ENCODE results near the gene SLC7A6.

SLC7A6 gene

GRCh38 chr16:68283346-68283745 is 19.0 kb downstream of the SLC7A6 start:
- H3K9me3 ChIP-seq (ENCODE audit: control insufficient read depth, low read length) = no peaks in the 10 kb centered on the region
- whole genome bisulfite sequencing = 77% methylated on average over 5 of the region's 5 CpGs
- no peak overlapping the region for H4K8ac ChIP-seq (ENCODE audit: low read length)
- no peak overlapping the region for H2AFZ ChIP-seq (ENCODE audit: low read depth, low read length)
- H2BK120ac ChIP-seq (ENCODE audit: low read depth, low read length) = no peak overlapping the region
- no peak overlapping the region for H2BK12ac ChIP-seq (ENCODE audit: low read length in 2 of 2)
- H2AK5ac ChIP-seq (ENCODE audit: low read length, severe bottlenecking) = no peak overlapping the region
- no peak overlapping the region for H3K4me2 ChIP-seq (ENCODE audit: low read length, poor library complexity, severe bottlenecking)
- peaks cover 32 to 46% of the 10 kb centered on the region in 2 experiments for H3K36me3 ChIP-seq (ENCODE audit: control insufficient read depth in 1 of 2, insufficient read depth in 2 of 2, low read depth in 1 of 2, low read length in 2 of 2)
- no peak overlapping the region for H3K4ac ChIP-seq (ENCODE audit: low read depth in 1 of 2, low read length in 2 of 2)
- no peaks in the 10 kb centered on the region for H3K27me3 ChIP-seq (ENCODE audit: control insufficient read depth in 1 of 2, insufficient read depth in 1 of 2, low read length in 2 of 2)
- peak overlapping the region in 1 of 2 experiments; percentile 1 for H3K4me3 ChIP-seq (ENCODE audit: insufficient read depth in 1 of 2, low read depth in 1 of 2, low read length in 2 of 2)
- DNase-seq = no peak
- H3K18ac ChIP-seq (ENCODE audit: low read depth in 1 of 2, low read length in 2 of 2) = no peak overlapping the region
- H2BK15ac ChIP-seq (ENCODE audit: low read depth, poor library complexity, severe bottlenecking) = no peak overlapping the region
- H3K4me1 ChIP-seq (ENCODE audit: control insufficient read depth, insufficient read depth, low read depth, low read length) = peaks cover 8% of the 10 kb centered on the region
- no peak overlapping the region for H3K23ac ChIP-seq (ENCODE audit: low read length in 2 of 2)
- no peak overlapping the region for H3K14ac ChIP-seq (ENCODE audit: low read length in 2 of 2)
- H4K91ac ChIP-seq (ENCODE audit: low read length) = no peak overlapping the region
- no peak overlapping the region for H2BK5ac ChIP-seq (ENCODE audit: low read depth, low read length, poor library complexity, severe bottlenecking)
- peaks cover 52% of the 10 kb centered on the region for H3K79me1 ChIP-seq (replicated peaks; ENCODE audit: low read length, poor library complexity, severe bottlenecking)
- no peak overlapping the region for H3K27ac ChIP-seq (ENCODE audit: low read length, poor library complexity, severe bottlenecking)
- H3K9ac ChIP-seq (ENCODE audit: low read length) = peak overlapping the region; percentile 51

- no peak overlapping the region for H3K14ac ChIP-seq (ENCODE audit: low read length in 2 of 2)
- H3K36me3 ChIP-seq (ENCODE audit: control insufficient read depth in 1 of 2, insufficient read depth in 2 of 2, low read depth in 1 of 2, low read length in 2 of 2) = peaks cover 34 to 46% of the 10 kb centered on the region in 2 experiments
- no peak overlapping the region for H3K27ac ChIP-seq (ENCODE audit: low read length, poor library complexity, severe bottlenecking)
- H2BK120ac ChIP-seq (ENCODE audit: low read depth, low read length) = no peak overlapping the region
- H3K23ac ChIP-seq (ENCODE audit: low read length in 2 of 2) = no peak overlapping the region
- no peaks in the 10 kb centered on the region for H3K27me3 ChIP-seq (ENCODE audit: control insufficient read depth in 1 of 2, insufficient read depth in 1 of 2, low read length in 2 of 2)
- no peak overlapping the region for H2BK15ac ChIP-seq (ENCODE audit: low read depth, poor library complexity, severe bottlenecking)
- no peak overlapping the region for H3K4me2 ChIP-seq (ENCODE audit: low read length, poor library complexity, severe bottlenecking)
- H3K4me3 ChIP-seq (ENCODE audit: insufficient read depth in 1 of 2, low read depth in 1 of 2, low read length in 2 of 2) = peak overlapping the region in 1 of 2 experiments; percentile 1
- H3K18ac ChIP-seq (ENCODE audit: low read depth in 1 of 2, low read length in 2 of 2) = no peak overlapping the region
- WGBS = 92% methylated on average over 9 of the region's 9 CpGs
- H2AK5ac ChIP-seq (ENCODE audit: low read length, severe bottlenecking) = no peak overlapping the region
- peaks cover 52% of the 10 kb centered on the region for H3K79me1 ChIP-seq (replicated peaks; ENCODE audit: low read length, poor library complexity, severe bottlenecking)
- peaks cover 8% of the 10 kb centered on the region for H3K4me1 ChIP-seq (ENCODE audit: control insufficient read depth, insufficient read depth, low read depth, low read length)
- H3K9ac ChIP-seq (ENCODE audit: low read length) = peak overlapping the region; percentile 51
- no peak for DNase-seq
- no peak overlapping the region for H4K91ac ChIP-seq (ENCODE audit: low read length)
- no peak overlapping the region for H2BK12ac ChIP-seq (ENCODE audit: low read length in 2 of 2)
- H2AFZ ChIP-seq (ENCODE audit: low read depth, low read length) = no peak overlapping the region
- no peaks in the 10 kb centered on the region for H3K9me3 ChIP-seq (ENCODE audit: control insufficient read depth, low read length)
- no peak overlapping the region for H3K4ac ChIP-seq (ENCODE audit: low read depth in 1 of 2, low read length in 2 of 2)
- no peak overlapping the region for H4K8ac ChIP-seq (ENCODE audit: low read length)
- H2BK5ac ChIP-seq (ENCODE audit: low read depth, low read length, poor library complexity, severe bottlenecking) = no peak overlapping the region
Measured at GRCh38 chr16:68283801-68284598, 19.7 kb downstream of the SLC7A6 start.

DNA sequence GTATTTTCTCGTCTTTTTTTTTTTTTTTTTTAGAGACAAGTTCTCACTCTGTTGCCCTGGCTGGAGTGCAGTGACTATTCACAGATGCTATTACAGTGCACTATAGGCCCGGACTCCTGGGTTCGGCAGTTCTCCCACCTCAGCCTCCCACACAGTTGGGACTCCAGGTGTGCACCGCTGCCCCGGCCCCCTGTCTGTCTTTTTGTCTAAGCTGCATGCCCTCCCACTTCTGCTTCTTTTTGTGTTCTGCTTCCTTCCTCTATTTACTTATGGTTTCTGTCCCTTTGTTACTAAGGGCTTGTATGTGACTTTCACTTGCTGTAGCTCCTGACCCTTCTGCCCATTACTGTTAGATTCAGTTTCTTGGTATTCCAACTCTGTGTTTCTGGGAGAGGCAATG is 20.5 kb downstream of the SLC7A6 start:
- Histone ChIP-seq H3K27ac (ENCODE audit: low read length, poor library complexity, severe bottlenecking) (no peak overlapping the region), H4K8ac (ENCODE audit: low read length) (no peak overlapping the region), H3K23ac (ENCODE audit: low read length in 2 of 2) (no peak overlapping the region)

GRCh38 chr16:68285683-68286082 is 21.4 kb downstream of the SLC7A6 start:
- WGBS = 94% methylated on average over 3 of the region's 3 CpGs
- peaks cover 53% of the 10 kb centered on the region for H3K79me1 ChIP-seq (replicated peaks; ENCODE audit: low read length, poor library complexity, severe bottlenecking)
- no peak overlapping the region for H2BK120ac ChIP-seq (ENCODE audit: low read depth, low read length)

More for the DNA sequence above, 20.5 kb downstream of the SLC7A6 start:
- Histone ChIP-seq H2AFZ (ENCODE audit: low read depth, low read length) (no peak overlapping the region), H3K27me3 (ENCODE audit: control insufficient read depth in 1 of 2, insufficient read depth in 1 of 2, low read length in 2 of 2) (no peaks in the 10 kb centered on the region), H3K14ac (ENCODE audit: low read length in 2 of 2) (no peak overlapping the region), H2BK120ac (ENCODE audit: low read depth, low read length) (no peak overlapping the region), H2BK15ac (ENCODE audit: low read depth, poor library complexity, severe bottlenecking) (no peak overlapping the region), H3K4me1 (ENCODE audit: control insufficient read depth, insufficient read depth, low read depth, low read length) (peaks cover 8% of the 10 kb centered on the region), H3K18ac (ENCODE audit: low read depth in 1 of 2, low read length in 2 of 2) (no peak overlapping the region), H3K79me1 (replicated peaks; ENCODE audit: low read length, poor library complexity, severe bottlenecking) (peaks cover 56% of the 10 kb centered on the region), H3K4me2 (ENCODE audit: low read length, poor library complexity, severe bottlenecking) (no peak overlapping the region), H2BK12ac (ENCODE audit: low read length in 2 of 2) (no peak overlapping the region), H3K9me3 (ENCODE audit: control insufficient read depth, low read length) (no peaks in the 10 kb centered on the region), H3K4ac (ENCODE audit: low read depth in 1 of 2, low read length in 2 of 2) (no peak overlapping the region), H4K91ac (ENCODE audit: low read length) (no peak overlapping the region), H2BK5ac (ENCODE audit: low read depth, low read length, poor library complexity, severe bottlenecking) (no peak overlapping the region), H3K4me3 (ENCODE audit: insufficient read depth in 1 of 2, low read depth in 1 of 2, low read length in 2 of 2) (no peak overlapping the region), H2AK5ac (ENCODE audit: low read length, severe bottlenecking) (no peak overlapping the region), H3K9ac (ENCODE audit: low read length) (no peak overlapping the region), H3K36me3 (ENCODE audit: control insufficient read depth in 1 of 2, insufficient read depth in 2 of 2, low read depth in 1 of 2, low read length in 2 of 2) (peaks cover 33 to 46% of the 10 kb centered on the region in 2 experiments)
- 100% methylated on average over 4 of the region's 5 CpGs for WGBS
- no peak for DNase-seq

More at GRCh38 chr16:68285683-68286082, 21.4 kb downstream of the SLC7A6 start:
- H3K4ac ChIP-seq (ENCODE audit: low read depth in 1 of 2, low read length in 2 of 2) = no peak overlapping the region
- H2AFZ ChIP-seq (ENCODE audit: low read depth, low read length) = no peak overlapping the region
- H3K18ac ChIP-seq (ENCODE audit: low read depth in 1 of 2, low read length in 2 of 2) = no peak overlapping the region
- H3K14ac ChIP-seq (ENCODE audit: low read length in 2 of 2) = no peak overlapping the region
- no peak overlapping the region for H2BK5ac ChIP-seq (ENCODE audit: low read depth, low read length, poor library complexity, severe bottlenecking)
- DNase-seq = no peak
- no peak overlapping the region for H4K91ac ChIP-seq (ENCODE audit: low read length)
- H3K4me3 ChIP-seq (ENCODE audit: insufficient read depth in 1 of 2, low read depth in 1 of 2, low read length in 2 of 2) = no peak overlapping the region
- H3K9me3 ChIP-seq (ENCODE audit: control insufficient read depth, low read length) = no peaks in the 10 kb centered on the region
- no peak overlapping the region for H2AK5ac ChIP-seq (ENCODE audit: low read length, severe bottlenecking)
- no peak overlapping the region for H2BK12ac ChIP-seq (ENCODE audit: low read length in 2 of 2)
- H4K8ac ChIP-seq (ENCODE audit: low read length) = no peak overlapping the region
- no peaks in the 10 kb centered on the region for H3K27me3 ChIP-seq (ENCODE audit: control insufficient read depth in 1 of 2, insufficient read depth in 1 of 2, low read length in 2 of 2)
- H3K27ac ChIP-seq (ENCODE audit: low read length, poor library complexity, severe bottlenecking) = no peak overlapping the region
- H3K36me3 ChIP-seq (ENCODE audit: control insufficient read depth in 1 of 2, insufficient read depth in 2 of 2, low read depth in 1 of 2, low read length in 2 of 2) = peaks cover 38 to 49% of the 10 kb centered on the region in 2 experiments
- peaks cover 8% of the 10 kb centered on the region for H3K4me1 ChIP-seq (ENCODE audit: control insufficient read depth, insufficient read depth, low read depth, low read length)
- H2BK15ac ChIP-seq (ENCODE audit: low read depth, poor library complexity, severe bottlenecking) = no peak overlapping the region
- no peak overlapping the region for H3K9ac ChIP-seq (ENCODE audit: low read length)
- no peak overlapping the region for H3K23ac ChIP-seq (ENCODE audit: low read length in 2 of 2)
- H3K4me2 ChIP-seq (ENCODE audit: low read length, poor library complexity, severe bottlenecking) = no peak overlapping the region
